Measurements from ENCODE around the gene TBX4.
"Not testable (repeated sequence)": the region's sequence is repeated elsewhere in the genome, so short reads cannot be mapped to it uniquely, and the experiment has no call there.

Gene TBX4

DNA sequence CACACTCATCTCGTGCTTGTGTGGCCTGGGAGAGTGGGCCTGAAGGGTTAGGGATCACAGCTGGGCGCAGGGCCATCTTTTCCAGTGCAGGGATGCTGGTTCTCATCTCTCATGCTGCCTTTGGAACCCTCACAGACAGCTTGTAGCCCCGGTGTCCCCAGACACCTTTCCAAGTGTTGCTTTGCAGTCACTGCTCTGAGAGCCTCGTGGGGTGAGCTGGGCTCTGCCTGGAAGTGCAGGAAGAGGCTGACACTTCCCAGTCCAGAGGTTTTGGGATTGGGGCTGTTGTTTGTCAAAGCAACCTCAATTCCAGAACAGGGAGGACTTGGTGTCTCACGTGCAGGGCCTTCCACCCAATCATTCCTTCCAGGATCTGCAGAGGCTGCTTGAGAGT lies 28.2 kb downstream of the TBX4 start:
- DNase-seq (ENCODE audit: low read depth in 2 of 3, low spot score in 1 of 3): no peak

DNA sequence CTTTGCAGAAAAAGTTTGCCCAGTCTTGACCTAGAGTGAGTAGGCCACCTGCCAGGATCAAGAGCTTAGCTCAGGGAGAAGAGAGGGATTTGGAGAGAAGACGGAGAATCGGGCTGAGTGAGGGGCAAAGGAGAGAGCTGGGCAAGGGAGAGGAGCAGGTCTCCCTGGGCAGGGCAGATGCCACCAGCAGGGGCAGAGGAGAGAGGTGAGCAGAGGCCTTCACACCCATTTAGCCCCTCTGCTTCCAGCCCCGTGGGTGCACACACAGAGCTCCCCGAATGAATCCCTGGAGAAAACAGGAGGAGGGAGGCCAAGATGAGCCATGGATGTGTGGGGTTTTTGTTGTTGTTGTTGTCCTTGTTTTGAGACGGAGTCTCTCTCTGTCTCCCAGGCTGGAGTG lies 29.2 kb downstream of the TBX4 start:
- no peak for DNase-seq (ENCODE audit: low read depth in 2 of 3, low spot score in 1 of 3)

DNA sequence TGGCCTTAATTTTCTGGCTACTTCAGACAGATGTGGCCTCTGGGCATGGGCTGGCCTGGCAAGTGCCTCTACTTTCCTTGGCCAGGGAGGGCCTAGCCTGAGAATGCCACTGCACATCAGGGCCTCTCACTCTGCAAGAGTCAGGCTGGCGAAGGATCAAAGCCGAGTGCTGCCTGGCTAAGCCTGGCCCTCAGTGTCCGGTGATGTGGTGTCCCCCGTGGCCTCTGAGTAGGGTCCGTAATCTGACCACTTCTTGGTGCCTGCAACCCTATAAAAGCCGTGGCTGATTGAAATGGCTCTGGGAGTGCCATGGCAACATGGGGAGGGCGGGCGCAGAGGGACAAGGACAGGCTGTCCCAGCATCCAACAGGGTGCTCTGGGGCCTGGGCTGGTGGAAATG lies 30.2 kb downstream of the TBX4 start:
- no peak for DNase-seq (ENCODE audit: low read depth in 2 of 3, low spot score in 1 of 3)

DNA sequence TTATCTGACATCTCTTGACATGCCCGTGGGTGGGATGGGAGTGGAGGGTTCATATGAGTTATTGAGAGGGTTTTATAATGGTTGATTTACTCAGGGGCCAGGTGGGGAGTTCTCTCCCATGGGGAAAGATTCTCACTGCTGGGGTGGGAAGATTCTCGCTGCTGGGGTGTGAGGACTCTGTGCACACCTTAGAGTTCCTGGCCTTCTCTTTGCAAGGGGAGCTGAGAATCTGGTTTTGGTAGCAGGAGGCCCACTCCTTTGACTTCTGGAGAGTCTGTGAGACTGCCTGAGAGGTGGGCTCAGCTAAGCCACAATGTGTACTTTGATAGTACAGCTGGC lies 31.5 kb downstream of the TBX4 start:
- DNase-seq (ENCODE audit: low read depth in 2 of 3, low spot score in 1 of 3): no peak

DNA sequence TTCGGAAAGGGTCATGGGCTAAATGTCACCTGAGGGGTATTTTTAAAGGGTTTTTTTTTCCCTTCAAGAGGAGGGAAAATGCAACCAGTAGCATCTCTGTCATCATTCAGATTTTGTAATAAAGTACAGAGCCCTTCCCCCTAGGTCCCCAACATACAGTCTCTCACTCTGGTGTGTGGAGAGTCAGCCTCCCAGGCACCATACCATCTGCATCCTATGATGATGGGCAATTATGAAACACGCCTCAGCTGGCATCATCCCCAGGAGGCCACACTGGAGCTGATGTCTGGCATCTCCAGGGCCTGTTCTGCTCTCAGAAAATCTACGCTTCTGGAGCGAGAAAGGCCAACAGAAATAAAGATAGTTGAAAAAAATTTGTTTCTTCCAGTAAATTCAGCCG lies 32.0 kb downstream of the TBX4 start:
- DNase-seq (ENCODE audit: low read depth in 2 of 3, low spot score in 1 of 3): no peak

DNA sequence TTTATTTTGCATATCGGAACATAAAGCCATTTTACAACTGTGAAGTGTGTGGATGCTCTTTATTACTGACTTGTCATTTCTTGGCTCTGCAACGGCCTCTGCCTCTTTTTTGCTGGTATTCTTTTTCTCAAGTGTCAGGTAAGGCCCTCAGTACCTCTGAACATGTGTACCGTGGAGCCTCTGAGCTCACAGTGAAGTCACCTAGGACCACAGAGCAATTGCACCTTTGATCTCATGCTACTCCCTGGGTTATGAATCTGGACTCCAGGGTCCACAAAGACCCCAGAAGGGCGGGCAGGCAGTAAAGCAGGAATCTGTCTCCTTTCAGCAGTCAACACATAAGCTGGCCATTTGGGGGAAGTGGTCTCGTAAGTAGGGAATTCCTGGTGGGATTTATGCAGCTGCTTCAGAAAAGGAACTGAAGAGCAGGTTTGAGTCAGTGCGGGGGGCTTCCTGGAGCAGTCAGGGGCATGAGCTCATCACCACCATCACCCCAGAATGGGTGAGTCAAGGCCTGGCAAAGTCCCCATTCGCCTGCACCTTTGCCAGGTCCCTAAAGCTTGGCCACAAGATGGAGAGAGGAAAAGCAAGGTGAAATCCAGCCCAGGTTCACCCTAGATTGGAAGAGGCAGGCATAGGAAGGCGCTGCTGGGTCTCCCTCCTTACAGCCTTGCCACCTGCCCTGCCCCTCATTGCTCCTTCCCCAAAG lies 33.0 kb downstream of the TBX4 start:
- DNase-seq (ENCODE audit: low read depth in 2 of 3, low spot score in 1 of 3): no peak

DNA sequence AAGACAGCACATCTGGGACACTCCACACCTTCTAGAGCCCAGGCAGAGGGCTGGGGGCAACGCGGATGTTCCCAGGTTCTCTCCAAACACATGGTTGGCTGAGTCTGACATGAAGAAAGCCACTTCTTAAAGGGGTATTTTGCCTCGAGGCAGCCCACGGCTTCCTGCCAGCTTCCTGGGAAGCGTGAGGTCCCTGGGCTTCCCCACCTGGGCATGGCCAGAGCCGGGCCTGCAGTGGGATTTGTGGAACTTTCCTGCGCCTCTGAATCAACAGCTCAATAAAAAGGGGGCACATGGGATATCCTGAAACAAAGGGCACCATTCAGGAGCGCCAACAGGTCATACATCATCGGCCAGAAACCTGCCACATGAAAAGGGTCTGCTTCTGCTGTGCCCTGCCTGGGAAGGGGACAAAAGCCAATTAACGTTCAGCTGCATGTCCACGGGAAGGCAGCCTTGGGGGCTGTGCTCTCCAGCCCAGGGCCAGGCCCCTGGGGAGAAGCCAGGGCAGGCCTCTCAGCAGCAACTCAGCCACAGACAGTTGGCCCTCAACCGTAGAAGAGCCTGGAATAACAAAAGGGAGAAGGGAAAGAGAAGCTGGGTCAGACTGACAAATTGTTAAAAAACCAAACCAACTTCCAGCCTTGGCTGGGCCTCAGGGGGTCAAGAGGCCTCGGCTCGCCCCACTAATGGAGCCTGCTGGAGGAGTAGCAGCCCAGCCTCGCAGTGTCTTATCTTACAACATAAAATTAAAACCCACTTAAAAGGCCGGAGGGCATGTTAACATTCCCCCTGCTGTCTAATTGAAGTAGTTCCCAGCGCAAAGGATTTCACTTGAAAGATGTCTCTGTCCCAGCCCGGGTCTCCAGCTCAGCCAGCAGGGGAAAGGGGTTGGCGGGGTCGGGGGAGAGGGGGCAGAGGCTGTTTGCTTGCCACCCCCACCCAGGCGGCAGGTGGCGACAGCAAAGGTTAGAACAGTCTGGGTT lies 34.2 kb downstream of the TBX4 start:
- DNase-seq (ENCODE audit: low read depth in 2 of 3, low spot score in 1 of 3): no peak

DNA sequence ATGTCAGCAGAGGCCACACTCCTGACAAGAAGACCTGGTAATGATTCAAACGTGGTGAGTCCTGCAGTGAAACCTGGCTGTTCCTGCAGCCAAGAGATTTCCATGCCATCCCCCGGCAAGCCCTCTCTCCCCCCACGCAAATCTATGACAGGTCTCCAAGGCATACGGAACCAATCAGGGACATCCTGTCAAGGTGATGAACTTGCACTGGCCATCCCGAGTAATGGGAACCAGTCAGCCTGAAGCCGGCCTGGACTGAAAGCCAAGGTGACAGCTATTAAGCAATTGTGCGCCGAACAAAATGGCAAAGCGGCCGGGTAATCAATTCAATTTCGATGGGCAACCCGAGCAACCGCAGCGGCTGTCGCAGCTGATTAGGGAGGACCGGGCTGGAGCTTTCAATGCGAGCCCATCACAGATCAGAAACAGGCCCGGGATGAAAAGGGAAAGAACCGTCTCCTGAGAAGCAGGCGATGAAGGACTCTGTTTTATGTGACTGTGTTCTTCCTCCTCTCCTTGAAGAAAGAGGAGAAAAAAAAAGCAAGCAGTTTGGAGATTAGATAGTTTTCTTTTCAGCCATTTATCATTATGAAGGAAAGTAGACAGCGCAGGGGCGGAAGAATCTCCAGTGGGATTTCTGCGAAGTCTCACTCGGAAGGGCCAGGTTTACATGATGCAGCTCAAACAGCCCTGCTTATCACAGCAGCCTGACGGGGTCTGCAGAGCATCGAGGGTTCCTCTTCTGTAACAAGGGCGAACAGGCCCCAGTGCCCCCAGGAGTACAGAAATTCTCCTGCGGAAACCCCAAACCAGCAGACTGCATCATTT lies 35.2 kb downstream of the TBX4 start:
- DNase-seq (ENCODE audit: low read depth in 2 of 3, low spot score in 1 of 3): no peak

DNA sequence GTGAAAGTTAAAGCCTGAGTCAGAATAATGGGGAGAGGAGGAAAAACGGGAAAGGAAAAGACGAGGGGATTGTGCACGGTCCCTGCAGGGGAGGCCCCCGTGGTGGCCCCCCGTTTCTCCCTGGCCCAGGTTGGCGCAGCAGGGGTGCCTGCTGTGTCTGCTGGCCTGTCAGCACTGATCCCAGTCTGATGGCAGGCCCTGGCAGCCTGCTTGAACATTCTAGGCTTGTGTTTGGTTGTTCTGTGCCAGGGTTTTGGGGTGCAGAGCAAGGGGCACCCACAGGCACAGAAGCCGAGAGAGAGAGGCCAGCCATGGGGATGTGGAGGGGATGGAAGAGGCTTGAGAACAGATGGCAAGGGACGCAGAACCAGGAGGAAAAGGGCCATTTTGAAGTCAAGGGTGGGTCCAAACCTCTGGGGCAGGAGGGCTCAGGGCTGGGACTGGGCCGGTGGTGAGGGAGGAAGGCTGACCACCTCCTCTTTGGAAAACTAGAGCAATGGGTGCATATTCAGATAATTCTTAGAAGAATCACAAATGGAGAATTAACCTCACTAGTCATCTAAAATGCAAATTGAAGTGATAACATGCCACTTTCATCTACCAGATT lies 35.9 kb downstream of the TBX4 start:
- no peak for DNase-seq (ENCODE audit: low read depth in 2 of 3, low spot score in 1 of 3)

DNA sequence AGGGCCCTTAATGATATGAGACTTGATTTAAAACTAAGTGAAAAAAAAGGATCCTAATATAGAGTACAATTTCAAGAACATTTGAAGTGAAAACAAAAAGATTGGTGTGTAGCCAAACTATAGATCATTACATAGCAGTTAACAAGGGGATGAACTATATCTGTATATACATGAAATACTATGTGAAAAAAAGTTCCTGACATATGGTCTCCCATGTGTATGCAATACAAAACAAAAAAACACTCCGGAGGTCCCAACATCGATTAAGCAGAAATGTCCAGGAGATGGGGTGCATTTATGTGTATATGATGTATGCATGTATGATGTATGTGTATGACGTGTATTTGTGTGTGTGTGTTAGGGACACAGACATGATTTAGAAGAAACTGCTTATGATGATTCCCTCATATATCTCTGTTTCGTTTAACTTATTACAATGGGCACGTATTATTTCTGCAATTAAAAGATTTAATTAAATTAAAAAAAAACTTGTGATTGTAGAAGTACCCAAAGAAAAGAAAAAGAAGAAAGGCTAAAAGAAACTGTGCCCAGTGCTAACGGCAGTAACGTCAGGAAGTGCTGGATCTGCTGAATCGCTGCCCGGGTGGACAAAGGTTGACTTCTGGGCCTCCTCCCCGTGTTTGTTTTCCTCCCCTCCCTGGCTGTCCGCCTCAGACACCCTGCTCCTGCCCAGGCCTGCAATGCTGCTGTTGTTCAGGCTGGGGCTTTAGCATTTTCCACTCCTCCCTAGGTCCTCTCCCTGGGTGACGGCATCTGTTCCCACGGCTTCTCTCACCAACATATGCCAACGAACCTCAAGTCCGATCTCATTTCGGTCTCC lies 36.9 kb downstream of the TBX4 start:
- no peak for DNase-seq (ENCODE audit: low read depth in 2 of 3, low spot score in 1 of 3)

DNA sequence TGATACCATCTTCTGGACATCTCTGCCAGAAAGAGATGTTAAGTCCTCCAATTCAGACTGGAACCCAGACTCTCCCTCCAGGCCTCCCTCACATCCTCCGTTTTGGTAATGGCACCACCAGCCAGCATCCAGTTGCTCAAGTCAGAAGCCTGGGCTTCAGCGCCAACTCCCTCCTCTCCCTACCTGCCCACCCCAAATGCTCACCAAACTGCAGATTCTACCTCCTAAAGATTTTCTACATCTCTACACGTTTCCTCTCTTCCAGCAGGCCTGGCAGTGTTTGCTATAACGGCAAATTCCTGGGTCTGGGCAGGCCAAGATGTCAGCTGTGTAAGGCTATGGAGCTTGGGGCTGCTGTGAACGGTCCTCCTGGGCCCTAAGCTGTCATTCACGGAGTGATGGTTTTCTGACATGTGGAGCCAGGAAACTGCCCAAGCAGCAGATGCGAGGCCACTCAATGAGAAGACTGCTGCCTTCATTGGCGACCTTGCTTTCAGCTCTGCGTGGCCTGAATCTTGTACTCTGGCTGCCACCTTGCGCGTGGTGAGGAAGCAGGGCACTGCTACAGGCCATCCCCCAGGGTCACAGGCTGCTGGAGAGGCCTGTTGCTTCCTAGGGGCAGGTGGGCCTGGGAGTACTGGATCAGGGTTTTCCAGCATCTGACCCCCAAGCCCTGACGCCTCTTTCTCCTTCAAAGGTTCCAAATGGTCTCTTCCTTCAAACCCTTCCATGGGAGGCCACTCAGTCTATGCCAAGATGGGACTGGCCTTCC lies 37.7 kb downstream of the TBX4 start:
- no peak for DNase-seq (ENCODE audit: low read depth in 2 of 3, low spot score in 1 of 3)

DNA sequence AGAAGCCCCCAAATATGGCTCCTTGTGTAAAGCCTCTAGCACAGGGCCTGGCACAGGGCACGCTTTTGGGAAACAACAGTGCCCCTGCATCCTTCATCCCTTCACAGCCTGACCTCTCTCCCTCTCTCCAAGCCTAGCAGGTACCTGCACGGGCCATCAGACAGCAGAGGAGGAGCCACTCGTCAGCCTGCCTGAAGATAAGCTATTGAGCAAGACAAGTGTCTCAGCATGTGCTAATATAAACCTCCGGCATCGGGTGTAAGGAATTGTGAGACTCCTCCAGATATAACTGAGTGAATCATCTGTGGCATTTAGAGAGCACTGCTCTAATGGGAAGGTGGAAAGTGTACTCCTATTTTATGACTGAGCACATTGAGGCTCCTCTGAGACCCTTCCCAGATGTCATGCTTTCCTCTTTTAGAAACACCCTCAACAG lies 38.3 kb downstream of the TBX4 start:
- DNase-seq (ENCODE audit: low read depth in 2 of 3, low spot score in 1 of 3): no peak

DNA sequence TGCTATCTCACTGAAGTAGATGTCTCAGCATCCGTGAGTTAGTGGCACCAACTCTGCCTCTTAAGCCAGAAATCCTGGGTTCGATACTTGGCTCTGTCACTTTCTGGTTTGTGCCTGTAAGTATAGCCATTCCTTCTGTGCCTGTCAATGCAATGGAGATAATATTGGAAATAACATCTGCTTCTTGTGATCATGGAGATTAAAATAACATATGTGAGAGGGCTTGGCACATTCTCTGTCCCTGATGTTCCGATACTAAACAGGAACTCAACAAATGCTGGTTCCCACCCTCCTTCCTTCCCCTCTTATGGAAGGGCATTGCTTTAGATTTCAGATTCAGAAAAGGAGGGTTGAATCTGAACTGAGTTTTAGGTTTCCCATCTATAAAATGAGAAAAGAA lies 39.8 kb downstream of the TBX4 start:
- no peak for DNase-seq (ENCODE audit: low read depth in 2 of 3, low spot score in 1 of 3)

DNA sequence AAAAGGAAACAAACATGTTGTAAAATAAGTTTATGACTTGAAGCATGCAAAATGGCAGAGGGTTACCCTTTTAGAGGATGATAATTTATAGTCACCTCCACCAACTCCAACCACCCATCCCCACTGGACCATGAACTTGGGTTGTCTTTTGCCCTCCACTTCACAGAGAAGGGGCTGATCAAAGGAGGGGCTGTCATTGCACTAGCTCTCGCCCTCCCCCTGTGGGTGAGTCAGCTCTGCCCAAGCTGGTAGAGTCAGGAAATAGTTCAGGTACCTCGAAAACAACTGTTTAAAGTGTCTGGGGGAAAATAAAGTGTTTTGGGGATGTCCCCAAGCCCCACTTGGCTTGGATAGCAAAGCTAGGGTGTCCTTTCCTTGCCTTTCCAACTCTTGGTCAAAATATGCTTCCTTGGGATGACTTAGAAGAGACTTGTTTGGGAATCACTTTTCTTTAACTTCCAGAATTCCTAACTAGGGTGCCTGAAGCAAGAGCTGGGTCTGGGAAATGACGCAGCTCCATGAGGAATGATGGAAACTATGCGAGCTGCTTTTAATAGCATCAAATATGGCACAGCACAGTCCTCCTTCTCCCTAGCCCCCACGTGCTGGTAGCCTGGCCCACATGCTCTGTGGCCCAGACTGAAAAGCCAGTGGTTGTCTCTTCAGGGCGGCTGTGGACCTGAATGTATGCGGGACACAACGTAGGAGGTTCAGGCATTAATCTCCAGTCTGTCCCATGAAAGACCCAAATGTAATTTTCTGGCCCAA lies 40.7 kb downstream of the TBX4 start:
- no peak for DNase-seq (ENCODE audit: low read depth in 2 of 3, low spot score in 1 of 3)

DNA sequence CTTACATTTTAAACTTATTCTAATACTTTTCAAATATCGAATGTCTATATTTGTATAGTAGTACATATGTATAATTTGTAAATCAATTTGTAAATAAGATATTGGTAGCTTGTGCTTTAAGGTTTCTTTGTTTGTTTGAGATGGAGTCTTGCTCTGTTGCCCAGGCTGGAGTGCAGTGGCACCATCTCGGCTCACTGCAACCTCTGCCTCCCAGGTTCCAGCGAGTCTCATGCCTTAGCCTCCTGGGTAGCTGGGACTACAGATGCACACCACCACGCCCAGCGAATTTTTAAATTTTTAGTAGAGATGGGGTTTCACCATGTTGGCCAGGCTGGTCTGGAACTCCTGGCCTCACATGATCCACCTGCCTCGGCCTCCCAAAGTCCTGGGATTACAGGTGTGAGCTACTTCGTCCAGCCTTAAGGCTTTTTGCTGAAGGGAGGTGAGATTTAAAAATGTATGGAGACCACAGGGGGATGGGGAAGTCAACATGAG lies 41.7 kb downstream of the TBX4 start:
- not testable (repeated sequence) for DNase-seq (ENCODE audit: low read depth in 2 of 3, low spot score in 1 of 3)

DNA sequence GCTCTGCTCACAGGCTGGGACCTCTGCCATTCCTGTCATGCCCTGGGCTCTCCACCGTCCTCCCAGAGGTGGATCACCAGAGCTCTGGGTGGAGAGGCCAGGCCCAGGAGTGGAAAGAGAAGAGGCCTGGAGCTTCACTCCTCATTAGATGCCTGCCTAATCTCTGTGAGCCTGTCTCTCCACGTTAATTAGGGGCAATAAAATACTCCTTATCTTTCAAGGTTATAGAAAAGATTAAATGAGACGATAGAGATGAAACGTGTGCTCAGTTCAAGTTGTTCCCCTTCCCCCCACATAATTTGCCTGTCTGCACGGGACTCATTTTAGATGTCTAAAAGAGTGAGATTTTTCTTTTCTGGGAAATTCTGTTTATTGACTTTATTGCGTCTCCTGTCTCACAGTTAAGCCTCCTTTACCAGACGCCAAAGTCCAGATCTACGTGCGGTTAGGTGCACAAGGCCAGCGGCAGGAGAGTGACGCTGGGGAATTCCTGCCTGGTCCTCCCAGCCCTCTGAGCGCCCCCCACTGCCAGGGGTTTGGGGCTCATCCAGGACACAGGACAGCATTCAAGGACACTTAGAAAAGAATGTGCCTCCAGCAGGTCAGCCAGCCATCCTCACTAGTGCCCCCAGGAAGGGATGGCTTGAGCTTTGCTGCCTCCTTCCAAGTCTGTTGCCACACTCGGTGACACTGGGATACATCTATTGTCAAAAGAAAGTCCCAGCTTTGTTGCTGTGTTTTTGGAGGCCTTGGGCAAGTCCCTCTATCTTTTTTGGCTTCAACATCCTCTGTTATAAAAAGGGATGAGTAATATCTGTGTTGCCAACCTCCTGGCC lies 42.3 kb downstream of the TBX4 start:
- no peak for DNase-seq (ENCODE audit: low read depth in 2 of 3, low spot score in 1 of 3)

DNA sequence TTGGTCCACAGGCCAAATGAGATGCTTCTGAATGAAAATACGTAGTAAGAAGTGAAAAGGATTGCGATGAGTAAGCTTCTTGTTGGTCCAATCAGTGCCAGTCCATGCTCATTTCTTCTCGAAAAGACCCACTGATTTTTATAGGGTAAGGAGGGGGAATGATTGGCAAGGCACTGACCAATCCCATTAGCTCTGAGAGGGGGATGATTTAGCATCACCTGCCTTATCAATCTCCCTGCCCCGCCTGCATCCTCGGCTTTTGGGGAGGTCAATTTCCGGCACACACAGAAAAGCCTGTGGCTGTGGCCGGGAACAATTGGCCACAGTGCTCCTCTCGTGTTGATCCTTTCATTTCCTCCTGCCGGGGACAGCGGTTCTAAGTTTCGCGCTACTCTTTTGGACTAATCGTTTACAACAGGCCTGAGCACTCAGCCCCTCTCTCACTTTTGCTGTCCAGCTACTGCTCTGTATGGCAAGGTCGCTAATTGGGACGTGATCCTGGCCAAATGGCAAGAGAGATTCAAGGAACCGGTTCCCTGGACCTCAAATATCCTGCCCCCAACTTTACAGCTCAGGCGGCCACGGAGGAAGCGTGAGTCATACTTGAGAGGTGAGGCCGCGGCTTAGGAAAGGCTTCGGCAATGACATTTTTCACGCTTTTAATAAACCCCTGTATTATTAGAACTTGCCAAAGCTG lies 43.1 kb downstream of the TBX4 start:
- no peak for DNase-seq (ENCODE audit: low read depth in 2 of 3, low spot score in 1 of 3)
